ENCODE measurements around the gene IMPA2.
"Not testable (repeated sequence)": the region's sequence is repeated elsewhere in the genome, so short reads cannot be mapped to it uniquely, and the experiment has no call there.

The IMPA2 gene

DNA sequence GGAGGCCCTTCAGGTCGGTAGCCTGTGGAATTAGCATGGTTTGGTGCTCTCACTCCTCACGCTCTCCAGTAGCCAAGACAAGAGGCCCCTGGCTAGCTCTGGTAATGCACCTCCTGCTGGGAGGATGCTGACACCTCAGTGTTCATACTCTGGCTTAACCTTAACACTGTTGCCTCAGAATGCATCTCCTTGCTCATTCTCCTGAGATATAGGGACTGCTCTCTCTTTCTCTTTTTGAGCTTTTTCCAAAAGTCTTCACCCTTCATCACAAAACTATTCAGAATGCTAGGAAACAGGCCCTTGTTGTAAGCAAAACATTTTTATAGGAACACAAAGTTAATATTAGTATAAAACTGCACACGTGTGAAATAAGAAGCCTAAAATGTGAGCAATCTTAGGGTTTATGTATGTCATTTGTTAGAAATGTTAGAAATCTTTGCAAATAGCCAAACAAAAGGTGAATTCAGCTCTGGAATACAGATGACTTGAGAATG is 17.3 kb upstream of the IMPA2 start:
- DNase-seq = no peak

DNA sequence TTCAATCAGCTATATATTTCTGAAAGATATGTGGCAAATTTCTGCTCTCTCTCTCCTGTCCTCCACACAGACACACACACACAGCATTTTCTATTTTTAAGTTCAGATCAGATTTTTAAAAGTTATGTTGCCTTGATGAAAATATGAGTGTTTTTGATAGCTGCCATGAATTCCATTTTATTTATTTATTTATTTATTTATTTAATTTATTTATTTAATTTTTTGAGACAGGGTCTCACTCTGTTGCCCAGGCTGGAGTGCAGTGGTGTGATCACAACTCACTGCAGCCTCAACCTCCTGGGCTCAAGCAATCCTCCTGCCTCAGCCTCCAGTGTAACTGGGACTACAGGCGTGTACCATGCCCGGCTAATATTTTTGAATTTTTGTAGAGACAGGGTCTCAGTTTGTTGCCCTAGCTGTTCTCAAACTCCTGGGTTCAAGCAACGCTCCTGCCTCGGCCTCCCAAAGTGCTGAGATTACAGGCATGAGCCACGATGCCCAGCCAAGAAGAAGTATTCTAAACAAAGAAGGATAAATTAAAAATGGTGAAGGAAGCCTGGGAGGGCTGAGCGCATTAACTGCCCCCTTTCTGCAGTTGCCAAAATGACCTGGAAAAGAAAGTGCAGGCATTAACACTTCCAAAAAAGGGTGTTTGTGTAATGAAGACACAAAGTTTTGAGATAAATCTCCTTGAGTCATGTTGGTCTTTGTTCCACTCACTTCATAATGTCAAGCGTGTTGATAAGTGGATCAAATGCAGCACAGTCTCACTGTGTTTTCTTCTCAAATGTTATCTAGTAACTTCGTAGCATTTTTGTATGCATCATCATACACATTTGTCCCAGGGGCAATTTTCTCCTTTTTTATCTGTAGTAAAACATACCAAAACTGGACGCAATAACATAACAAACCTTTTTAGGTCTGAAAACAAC is 11.1 kb upstream of the IMPA2 start:
- DNase-seq = no peak

DNA sequence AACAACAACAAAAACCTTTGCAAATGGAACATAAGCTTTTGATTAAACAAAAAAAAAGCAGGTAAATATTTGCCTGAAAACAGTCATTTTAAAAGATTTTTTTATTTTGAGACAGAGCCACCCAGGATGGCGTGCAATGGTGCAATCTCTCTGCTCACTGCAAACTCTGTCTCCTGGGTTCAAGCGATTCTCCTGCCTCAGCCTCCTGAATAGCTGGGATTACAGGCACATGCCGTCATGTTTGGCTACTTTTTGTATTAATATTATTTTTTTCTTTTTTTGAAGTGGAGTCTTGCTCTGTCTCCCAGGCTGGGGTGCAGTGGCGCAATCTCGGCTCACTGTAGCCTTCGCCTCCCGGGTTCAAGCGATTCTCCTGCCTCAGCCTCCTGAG is 10.5 kb upstream of the IMPA2 start:
- DNase-seq = not testable (repeated sequence)

DNA sequence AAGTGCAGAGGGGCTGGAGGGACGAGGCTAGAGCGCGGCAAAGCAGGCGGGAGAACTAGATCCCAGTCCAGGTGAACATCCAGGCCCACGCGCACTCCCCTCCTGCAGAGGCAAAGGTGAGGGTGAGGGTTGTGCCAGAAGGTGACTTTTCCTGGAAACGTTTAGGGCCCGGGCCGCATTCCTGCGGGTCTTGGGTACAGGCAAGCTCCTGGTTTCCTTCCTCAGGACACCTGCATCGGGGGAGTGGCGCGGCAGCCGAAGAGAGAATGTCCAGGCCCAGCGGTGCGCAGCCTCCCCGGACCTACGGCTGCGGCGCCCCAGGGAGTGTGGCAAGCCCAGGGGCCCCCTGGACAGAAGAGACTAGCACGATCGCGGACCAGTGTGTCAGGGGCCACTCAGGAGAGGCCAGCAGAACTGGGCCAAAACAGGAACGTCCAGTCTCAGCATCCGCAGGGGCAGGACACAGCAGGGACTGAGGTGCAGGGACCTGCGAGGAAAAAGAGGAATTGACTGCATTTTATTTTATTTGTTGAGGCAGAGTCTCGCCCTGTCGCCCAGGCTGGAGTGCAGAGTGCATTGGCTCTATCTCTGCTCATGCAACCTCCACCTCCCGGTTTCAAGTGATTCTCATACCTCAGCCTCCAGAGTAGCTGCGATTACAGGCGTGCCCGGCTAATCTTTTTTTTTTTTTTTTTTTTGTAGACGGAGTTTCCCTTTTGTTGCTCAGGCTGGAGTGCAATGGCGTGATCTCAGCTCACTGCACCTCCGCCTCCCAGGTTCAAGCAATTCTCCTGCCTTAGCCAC is 8.7 kb upstream of the IMPA2 start:
- no peak for DNase-seq

DNA sequence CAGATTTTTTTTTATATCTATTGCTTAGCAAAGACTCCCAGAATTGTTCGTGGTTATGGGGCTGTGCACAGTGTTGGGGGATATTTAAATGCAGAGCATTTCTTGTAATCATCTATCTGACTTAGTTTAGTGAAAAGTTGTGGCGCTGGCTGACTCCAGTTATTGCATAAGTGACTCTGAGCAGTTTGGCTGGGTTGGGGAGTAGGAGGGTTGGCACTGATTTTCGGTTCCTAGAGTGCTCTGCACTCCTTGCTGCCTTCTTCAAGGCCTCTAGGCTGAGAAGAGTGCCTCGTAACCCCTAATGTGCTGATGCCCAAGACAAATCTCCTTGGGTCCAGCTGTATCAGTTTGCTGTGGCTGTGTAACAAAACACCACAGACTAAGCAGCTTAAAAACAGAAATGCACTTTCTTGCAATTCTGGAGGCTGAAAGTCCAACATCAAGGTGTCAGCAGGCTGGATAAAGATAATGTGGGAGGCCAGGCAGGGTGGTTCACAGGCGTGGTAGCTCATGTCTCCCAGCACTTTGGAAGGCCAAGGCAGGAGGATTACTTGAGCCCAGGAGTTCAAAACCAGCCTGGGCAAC is 6.5 kb upstream of the IMPA2 start:
- DNase-seq = no peak

DNA sequence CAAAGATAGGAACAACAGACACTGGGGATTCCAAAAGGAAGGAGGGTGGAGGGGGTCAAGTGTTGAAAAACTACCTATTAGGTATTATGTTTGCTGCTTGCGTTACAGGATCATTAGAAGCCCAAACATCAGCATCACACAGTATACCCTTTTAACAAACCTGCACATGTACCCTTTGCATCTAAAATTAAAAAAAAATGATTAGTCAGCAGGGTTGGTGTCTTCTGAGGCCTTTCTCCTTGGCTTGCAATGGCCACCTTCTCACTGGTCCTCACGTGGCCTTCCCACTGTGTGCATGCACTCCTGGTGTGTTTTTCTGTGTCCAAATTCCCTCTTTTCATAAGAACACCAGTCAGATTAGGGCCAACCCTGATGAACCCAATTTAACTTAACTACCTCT is 5.6 kb upstream of the IMPA2 start:
- DNase-seq = no peak

DNA sequence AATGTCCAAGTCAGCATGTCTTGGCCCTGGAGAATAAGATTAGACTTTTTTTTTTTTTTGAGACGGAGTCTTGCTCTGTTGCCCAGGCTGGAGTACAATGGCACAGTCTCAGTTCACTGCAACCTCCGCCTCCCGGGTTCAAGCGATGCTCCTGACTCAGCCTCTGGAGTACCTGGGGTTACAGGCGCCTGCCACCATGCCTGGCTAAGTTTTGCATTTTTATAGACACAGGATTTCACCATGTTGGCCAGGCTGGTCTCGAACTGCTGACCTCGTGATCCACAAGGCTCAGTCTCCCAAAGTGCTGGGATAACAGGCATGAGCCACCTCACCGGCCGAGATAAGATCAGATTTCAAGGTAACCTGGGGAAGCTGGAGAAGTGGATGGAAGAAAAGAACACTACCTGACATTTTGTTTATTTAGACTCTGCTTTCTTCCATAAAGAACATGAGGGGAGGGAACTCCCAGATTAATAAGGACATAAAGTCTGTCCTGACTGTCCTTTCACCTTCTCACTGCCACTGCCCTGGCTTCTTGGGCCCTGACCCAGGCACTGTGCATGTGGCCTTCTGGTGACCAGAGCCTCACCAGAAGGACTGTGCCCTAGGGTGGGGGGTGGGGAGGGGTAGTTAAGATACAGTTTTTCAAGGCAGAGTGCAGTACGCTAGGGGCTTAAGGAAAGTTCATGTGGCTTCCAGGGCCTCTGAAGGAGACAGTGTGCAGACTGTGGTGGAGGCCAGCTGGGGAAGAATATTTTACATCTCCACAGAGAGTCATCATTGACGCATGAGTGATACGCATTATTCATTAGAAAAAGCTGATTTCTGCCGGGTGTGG is 4.8 kb upstream of the IMPA2 start:
- no peak for DNase-seq

DNA sequence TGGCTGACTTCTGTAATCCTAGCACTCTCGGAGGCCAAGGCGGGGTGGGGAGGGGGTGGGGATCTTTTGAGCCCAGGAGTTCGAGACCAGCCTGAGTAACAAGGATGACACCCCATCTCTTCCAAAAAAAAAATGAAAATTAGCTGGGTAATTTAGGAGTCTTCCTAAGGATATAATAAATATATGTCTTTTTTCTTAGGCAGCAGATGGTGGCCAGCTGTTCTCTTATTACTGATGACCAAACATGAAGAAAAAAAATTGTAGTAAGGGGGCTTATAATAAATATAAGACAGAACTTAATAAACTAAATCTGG is 4.2 kb upstream of the IMPA2 start:
- no peak for DNase-seq

DNA sequence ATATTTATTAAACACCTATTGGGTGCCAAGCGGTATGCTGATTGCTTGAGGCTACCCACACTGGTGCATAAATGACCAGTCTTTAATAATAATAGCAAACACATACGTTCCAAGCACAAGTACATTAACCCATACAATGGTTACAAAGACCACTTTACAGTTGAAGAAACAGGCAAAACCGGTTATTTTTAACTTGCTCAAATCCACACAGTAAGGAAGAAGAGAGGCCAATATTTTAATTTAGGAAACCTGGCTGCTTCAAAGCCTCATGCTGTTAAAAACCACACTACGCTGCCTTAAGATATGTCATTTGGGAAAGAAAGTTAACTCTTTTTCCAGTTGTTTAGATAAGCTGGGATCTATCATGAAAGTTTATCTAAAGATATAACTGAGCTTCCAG is 2.4 kb upstream of the IMPA2 start:
- no peak for DNase-seq

DNA sequence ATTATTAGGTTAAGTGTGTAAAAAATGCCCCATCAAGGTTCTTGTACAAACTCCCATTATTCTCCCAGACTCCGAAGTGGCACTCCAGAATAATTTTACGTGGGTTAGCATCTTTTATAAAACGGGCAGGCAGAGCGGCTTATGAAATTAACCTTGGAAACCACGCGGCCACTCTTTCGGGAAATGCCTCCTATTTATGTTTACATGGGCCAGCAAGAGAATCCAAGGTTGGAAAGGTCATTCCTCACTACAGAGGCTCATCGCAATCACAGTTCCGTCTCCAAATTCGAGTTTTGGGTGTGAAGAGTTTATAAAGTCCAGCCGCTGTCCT is 1.2 kb upstream of the IMPA2 start:
- no peak for DNase-seq

DNA sequence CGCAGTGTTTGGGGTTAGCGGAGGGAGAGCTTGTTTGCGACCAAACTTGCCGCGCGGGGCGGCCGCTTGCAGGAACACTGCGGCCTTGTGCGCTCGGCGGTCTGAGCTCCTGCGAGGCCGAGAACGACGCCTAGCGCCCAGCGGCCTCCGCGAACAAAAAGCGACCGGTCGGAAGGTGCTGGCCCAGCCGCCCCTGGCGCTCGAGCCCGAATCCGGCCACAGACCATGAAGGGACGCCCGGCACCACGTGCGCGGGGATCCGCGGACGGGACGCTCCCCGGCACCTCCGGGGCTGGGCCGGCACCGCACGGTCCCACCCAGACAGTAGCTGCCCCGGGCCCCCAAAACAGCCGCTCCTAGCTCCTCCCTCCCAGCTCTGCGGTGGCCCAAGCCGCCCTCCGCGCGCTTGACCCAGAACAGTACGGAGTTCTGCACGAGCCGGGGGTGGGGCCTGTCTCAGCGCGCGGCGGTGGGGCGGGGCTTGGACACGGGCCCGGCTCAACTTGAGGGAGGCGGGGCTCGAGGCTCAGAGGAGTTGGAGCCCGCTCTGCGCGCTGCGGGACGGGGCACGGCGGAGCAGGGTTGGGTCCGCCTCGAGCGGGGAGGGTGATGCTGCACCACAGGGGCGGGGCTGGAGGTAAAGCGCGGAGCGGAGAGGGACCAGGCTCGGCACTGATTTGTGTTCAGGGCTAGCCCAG is 664 bp upstream of the IMPA2 start:
- DNase-seq = no peak

DNA sequence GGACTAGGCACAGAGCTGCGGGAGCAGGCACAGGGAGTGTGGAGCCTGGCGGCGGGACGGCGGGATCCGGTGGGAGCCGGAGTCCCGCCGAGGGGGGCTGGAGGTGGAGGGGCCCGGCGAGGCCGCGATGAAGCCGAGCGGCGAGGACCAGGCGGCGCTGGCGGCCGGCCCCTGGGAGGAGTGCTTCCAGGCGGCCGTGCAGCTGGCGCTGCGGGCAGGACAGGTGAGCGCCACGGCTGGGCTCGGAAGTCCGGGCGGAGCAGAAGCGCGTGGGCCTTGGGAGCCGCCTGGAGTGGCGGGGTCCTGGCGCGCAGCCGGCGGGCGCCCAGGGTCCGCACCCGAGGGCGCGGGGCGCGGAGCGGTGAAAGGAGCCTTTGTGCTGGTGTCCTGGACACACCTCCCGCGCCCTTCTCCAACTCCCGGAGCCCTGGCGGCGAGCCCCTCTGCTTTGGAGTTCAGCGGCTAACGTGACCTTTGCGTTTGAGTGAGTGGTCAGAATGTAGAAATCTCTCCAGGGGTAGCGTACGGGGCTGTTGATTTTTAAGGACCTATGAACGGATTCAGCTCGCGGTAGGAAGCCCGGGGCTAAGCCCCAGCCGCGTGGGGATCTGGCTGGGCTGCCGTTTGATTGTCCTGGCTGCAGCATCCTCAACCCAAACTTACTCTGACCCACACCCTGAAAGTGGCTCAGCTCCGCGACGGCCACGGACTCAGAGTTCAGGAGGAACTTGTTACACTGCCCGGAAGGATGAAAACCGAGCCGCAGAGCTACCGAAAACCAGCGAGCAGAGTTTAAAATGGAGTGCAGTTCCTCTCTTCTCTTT is 448 bp downstream of the IMPA2 start:
- no peak for DNase-seq

DNA sequence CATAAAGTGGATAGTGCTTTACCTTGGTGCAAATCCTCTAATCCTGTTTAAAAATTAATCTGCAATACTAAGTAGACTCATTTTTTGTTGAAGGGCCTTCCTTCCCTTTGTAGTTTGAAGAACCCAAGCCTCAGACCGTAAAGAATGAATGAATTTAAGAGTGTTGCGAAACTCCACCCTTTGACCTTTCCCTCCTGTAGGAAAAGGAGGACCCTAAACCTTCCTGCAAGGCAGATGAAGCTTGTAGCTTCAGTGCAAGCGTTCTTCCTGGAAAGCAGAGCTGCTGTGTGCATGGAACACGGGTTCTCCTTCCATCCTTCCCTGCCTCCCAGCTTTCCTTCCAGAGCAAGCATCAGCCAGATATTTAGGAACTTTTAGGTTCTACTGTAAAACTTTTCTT is 1.7 kb downstream of the IMPA2 start:
- no peak for DNase-seq

DNA sequence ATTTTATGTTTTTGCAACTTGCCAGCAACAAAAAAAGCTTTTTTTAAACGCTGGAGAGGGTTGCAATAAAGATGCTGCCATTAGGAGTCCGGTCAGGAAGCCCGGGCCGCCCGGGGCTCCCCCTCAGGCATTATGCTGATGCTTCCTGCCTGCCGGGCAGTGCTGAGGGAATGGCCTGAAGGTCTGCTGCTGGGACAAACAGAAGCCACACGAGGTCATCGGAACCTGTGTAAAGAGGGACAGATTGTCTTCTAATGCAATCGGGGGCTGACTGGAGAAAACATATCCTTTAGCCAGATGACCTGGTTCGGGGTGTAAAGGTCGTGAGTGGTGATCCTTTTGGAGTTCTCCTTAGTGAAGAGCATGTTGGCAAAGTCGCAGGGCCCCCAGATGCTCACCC is 2.3 kb downstream of the IMPA2 start:
- no peak for DNase-seq

DNA sequence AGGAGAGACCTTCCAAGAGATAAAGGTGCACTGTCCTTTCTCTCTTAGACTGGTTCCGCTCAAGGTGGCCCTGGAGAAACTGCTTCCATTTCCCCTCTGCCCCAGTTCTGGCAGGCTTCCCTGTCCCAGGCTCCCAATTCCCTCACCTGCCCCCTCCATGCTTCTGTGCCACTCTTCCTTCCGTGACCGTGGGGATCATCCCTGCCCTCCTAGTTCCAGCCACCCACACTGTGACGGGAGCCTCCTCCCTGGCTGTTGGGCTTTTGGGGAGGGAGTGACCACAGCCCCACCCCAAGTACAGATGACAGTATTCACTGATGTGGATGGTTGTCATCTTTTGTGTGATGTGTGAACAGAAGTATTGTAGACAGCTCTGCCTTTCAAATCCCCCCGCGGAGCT is 2.8 kb downstream of the IMPA2 start:
- no peak for DNase-seq

DNA sequence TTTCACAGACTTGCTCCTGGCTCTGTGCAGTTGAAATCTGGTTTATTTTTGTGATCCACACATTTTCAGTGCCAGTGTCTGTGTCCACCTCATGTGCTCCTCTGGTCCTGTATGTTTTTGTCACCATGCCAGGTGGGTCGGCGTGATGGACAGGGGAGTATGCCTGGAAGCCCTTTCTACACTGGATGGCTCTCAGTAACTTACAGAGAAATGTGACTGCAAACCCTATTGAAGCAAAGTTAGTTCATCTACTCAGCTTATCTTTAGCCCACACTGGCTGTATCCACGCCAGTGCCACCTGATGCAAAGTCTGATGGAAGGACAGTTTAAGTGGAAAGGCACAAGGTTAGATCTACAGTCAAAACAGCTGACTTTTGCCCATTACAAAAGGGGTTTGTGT is 4.3 kb downstream of the IMPA2 start:
- DNase-seq = no peak

DNA sequence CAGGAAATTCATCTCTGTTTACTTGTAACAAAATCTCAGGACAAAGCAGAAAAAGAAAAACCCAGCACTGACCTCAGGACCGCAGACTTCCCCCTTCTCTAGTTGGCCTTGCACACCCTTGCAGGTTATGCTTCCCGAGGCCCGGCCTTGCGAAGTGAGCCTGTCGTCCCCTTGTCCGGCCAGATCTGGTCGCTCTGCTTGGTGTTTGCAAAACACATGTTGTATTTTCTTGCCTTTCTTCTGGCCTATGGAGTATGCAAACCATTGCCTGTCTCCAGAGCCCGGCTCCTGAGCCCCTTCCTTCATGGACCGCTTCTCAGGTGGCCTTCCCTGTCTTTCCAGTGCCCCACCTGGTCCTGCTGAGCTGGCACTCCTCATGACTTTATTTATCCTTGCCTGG is 4.8 kb downstream of the IMPA2 start:
- DNase-seq = no peak

DNA sequence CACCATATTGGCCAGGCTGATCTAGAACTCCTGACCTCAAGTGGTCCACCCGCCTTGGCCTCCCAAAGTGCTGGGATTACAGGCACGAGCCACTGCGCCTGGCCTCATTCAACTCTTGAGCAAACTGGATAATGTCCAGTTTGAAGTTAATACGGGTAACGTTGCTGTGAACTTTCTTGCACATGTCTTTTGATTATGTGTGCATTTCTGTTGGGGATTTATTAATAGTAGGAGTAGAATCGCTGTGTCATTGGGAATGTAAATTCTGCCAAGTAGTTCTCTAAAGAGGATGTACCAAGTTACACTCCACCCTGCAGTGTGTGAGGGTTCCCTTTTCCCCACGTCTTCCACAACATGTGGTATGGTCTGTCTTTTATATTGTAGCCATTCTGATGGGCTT is 6.2 kb downstream of the IMPA2 start:
- DNase-seq = no peak

DNA sequence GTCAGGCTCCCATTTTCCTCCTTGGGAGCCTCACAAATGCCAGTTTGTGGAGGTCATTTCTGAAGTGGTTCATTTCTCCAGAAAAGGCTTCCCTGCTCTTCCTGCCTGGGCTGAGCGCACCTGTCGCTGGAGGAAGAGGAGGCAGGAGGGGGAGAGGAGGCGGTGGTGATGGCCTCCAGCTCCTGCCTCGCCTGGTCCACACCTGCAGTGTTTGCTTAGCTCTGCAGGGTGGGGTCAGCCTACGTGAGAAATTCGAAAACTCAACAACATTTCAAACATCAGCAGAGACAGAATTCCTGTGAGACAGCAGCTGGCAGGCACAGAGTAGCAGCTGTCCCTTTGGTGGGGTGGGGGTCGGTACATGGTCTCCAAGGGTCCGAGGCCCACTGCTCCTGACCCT is 7.9 kb downstream of the IMPA2 start:
- DNase-seq = no peak

DNA sequence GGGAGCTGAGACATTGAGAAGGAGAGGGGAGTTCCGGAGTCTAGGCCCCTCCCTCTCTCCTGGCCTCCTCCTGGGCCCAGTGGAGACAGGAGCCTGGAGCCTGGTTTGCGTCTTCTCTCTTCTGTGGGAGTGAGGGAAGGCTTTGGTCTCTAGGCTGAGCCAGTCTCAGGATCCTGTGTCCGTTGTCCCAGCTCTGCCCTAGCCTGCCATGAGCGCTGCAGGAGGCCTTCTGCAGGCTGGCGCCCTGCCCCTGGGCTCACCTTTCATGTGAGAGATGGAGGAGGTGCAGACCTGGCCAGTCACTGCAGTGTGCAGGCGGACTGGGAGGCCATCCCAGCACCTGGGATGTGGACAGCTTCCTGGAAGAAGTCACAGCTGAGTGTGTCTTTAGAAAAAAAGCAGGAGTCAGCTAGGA is 8.7 kb downstream of the IMPA2 start:
- DNase-seq = no peak

DNA sequence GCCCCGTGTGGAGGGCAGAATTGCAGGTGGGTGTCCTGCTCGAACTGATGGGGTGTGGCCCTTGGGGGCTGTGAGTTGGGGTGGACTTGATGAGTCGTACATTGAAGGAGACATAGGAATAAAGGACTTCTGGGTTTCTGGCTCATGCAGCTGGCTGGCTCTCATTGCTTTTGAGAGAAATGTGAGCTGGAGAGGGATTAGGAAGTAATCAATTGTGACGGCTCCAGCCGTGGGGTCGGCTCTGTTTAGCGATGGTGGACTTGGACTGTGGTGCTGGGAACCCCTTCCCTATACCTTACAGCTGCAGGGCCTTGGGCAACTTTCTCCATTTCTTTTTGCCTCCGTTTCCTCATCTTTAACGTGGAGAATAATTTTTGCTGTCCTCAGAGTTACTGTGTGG is 9.2 kb downstream of the IMPA2 start:
- DNase-seq = no peak
